Colonic mucosa (tissue), 4 donors: ENCODE data around the gene GP1BB. TPM values are rescaled to one million over a fixed set of nuclear protein-coding genes. Genes with fewer than 3 reads are reported as not detected.

Source experiments
- DNase-seq: peaks from one replicate; pipeline ENCODE4 v3.0.0-alpha.2; 2020
- H3K27ac ChIP-seq: fragments of 200-600 bp; one replicate; pipeline ENCODE4 v1.8.0; 2021
- H3K27me3 ChIP-seq: fragments of 200-600 bp; one replicate; pipeline ENCODE4 v1.8.0; 2021
- H3K36me3 ChIP-seq: fragments of 200-600 bp; one replicate; pipeline ENCODE4 v1.8.0; 2021
- H3K4me1 ChIP-seq: fragments of 200-600 bp; one replicate; pipeline ENCODE4 v1.8.0; 2021; ENCODE audit warnings: mild to moderate bottlenecking
- H3K4me3 ChIP-seq: fragments of 200-600 bp; one replicate; pipeline ENCODE4 v1.8.0; 2021
- H3K9ac ChIP-seq, 2 donors: one replicate each; pipeline ENCODE4 v1.7.0; 2013; ENCODE audit warnings: control low read depth in 2 of 2, low read depth in 2 of 2, low read length in 2 of 2
- H3K9me3 ChIP-seq: fragments of 200-600 bp; one replicate; pipeline ENCODE4 v1.8.0; 2021
- CTCF ChIP-seq: fragments of 200-600 bp; IDR thresholded peaks from one replicate; pipeline ENCODE4 v1.8.0; 2022; ENCODE audit warnings: antibody characterized with exemption, mild to moderate bottlenecking
- intact Hi-C: fragments of 100-400 bp; cut with DNase I; formaldehyde crosslinking; loops from one replicate; pipeline ENCODE4 v1.14.1; 2022
- total RNA-seq, 2 donors: library from RNA; stranded (reverse); fragmentation: NEBNext Ultra II Directional in 1 of 2; extraction: Animal tissue kit (Norgen Biotek cat#: 25700) in 1 of 2; gene quantifications; one replicate each; pipeline ENCODE4 v1.2.1, GENCODE V29; 2021
- donor health status: healthy.
- donor health status: DM: no; HTN: no; CAD: no.
- donor health status: DM: no; HTN: no; CAD: no.

Gene GP1BB
- total RNA-seq, 2 donors from 2014 or later, result 0.45 to 1.1 TPM

GRCh38 chr22:19743651-19744050 lies 20.3 kb downstream of the GP1BB start:
- H3K36me3 ChIP-seq, result no peaks in the 10 kb centered on the region
- TF ChIP-seq CTCF, result no peak
- H3K27me3 ChIP-seq, result no peaks in the 10 kb centered on the region
- no peak overlapping the region for H3K27ac ChIP-seq
- H3K9ac ChIP-seq, result no peak overlapping the region
- DNase-seq, result no peak
- no peaks in the 10 kb centered on the region for H3K9me3 ChIP-seq
- H3K4me1 ChIP-seq, result no peaks in the 10 kb centered on the region
- H3K4me3 ChIP-seq, result no peak overlapping the region
- intact Hi-C loops, result no loop called here

DNA sequence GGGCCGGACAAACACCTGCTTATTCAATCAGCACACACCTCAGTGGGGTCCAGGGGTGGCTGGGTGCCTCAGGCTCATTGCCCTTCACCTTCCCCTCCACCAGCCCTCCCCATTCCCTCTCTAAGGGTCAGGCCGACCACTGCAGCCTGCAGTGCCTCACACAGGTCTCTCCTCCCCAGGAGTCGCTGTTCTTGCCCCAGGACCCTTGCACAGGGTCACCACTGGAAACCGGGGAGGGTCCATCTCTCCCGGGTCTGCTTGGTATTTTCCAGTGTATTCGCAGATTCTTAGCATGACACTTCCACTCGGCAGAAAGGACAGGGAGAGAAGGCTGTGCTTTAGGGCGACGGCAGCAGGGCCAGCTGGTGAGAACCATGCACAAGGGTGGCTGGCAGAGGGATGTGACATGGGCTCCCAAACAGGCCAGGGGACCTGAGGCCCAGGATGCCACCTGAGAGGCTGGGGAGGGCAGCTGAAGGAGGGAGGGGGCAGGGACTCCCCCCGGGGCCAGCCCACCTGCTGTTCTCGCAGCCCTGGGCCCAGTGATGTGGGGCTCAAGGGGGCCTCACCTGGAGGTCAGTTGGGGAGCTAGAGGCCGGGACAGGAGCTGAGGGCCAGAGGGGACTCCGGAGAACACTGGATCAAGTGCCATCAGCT lies 21.1 kb downstream of the GP1BB start:
- TF ChIP-seq CTCF, result no peak
- DNase-seq, result no peak
- no peak overlapping the region for H3K27ac ChIP-seq
- H3K9ac ChIP-seq, result no peak overlapping the region
- no peaks in the 10 kb centered on the region for H3K9me3 ChIP-seq
- no peaks in the 10 kb centered on the region for H3K27me3 ChIP-seq
- intact Hi-C loops, result no loop called here
- no peak overlapping the region for H3K4me3 ChIP-seq
- H3K4me1 ChIP-seq, result no peaks in the 10 kb centered on the region
- no peaks in the 10 kb centered on the region for H3K36me3 ChIP-seq

- Histone ChIP-seq H3K27me3 (no peaks in the 10 kb centered on the region), H3K36me3 (no peaks in the 10 kb centered on the region), H3K9me3 (no peaks in the 10 kb centered on the region), H3K9ac (no peak overlapping the region), H3K27ac (no peak overlapping the region), H3K4me3 (no peak overlapping the region), H3K4me1 (no peaks in the 10 kb centered on the region)
- TF ChIP-seq CTCF, result no peak
- no peak for DNase-seq
- intact Hi-C loops, result no loop called here
These were observed 22.1 kb downstream of the GP1BB start for GRCh38 chr22:19745155-19746101.

- no peaks in the 10 kb centered on the region for H3K4me1 ChIP-seq
- H3K9ac ChIP-seq, result no peak overlapping the region
- H3K4me3 ChIP-seq, result no peak overlapping the region
- H3K27me3 ChIP-seq, result no peaks in the 10 kb centered on the region
- no peaks in the 10 kb centered on the region for H3K36me3 ChIP-seq
- no peaks in the 10 kb centered on the region for H3K9me3 ChIP-seq
- DNase-seq, result no peak
- no peak for TF ChIP-seq CTCF
- intact Hi-C loops, result no loop called here
- H3K27ac ChIP-seq, result no peak overlapping the region
These were observed 23.4 kb downstream of the GP1BB start for GRCh38 chr22:19746726-19747125.

- Histone ChIP-seq H3K27ac (no peak overlapping the region), H3K9ac (no peak overlapping the region), H3K36me3 (no peaks in the 10 kb centered on the region), H3K27me3 (no peaks in the 10 kb centered on the region), H3K4me1 (no peaks in the 10 kb centered on the region), H3K4me3 (no peak overlapping the region), H3K9me3 (no peaks in the 10 kb centered on the region)
- no peak for DNase-seq
- intact Hi-C loops, result no loop called here
- no peak for TF ChIP-seq CTCF
These were observed 24.2 kb downstream of the GP1BB start for GRCh38 chr22:19747551-19747950.
